Right hindlimb (tissue), 1 donor: ENCODE results near the gene TMEM239.
A peak's percentile ranks its signal among the peaks of the same experiment; 100 is the strongest.
"Not testable (repeated sequence)": the region's sequence is repeated elsewhere in the genome, so short reads cannot be mapped to it uniquely, and the experiment has no call there.

Experiments used
- DNase-seq: peaks from one replicate; pipeline ENCODE4 v3.0.0-alpha.2; 2018

Gene TMEM239

DNA sequence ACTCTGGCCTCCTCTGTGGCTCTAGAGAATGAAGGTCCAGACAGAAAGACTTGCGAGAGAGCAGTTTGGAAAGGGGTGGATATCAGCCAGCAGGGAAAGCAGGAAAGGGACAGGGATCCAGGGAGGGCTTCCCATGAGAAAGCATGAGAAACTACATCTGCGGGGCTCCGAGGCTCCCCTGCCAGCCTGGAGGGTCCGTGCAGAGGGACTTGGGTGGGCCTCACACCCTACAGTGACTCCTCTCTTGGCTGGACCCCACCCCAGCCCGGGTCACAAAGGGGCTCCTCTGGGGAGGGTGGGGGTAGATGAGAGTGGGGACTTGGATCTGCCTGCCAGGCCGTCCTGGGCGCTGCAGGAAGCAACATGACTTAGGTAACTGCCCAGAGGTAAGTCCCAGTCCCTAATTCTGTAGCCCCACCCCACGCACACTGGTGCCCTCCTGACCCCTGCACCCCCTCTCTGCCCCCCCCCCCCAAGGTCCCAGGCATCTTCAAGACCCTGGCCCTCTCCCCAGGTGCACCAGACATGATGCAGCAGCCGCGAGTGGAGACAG is at the start of gene TMEM239:
TMEM239 (plus strand) TSS at position 335 of the 553 bp plus-strand sequence; CDS start at position 526, 191 bp downstream.
- no peak for DNase-seq

DNA sequence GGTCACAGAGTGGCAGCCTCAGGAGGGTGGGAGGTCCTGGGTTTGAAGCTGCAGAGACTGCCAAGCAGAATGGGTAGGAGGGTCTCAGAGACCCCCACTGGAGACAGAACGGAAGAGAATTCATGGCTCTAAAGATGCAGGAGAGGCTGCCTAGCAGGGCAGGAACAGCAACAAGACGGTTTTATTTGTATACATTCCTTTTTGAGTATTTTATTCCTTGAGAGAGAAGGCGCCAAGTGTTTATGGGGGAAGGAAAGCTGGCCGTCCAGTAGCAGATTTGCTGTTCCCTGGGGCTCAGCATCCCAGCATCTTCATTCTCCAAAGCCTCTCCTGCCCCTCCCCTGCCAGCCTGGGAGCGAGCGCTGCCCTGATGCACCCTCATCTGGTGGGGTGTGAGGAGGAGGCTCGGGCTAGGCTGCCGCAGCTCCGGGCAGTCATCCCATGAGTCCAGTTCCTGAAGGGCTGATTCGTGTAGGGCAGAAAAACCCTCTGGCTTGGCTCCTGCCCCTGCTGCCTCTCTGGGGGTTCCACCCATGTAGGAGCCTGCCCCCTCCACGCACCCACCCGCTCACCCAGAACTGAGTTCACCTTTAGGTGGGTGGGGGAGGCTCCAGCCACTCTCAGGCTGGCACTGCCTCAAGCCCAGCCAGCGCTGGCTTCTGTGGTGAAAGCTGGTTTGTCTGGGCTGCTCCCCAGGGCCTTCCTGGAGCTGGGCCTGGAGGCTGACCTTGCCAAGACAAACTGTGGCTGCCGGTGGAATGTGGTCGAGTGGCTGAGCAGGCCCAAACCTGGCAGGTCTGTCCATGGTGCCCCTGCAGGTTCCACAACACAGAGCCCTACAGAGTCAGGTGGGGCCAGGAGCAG is 48.2 kb upstream of the TMEM239 start:
- peak; percentile 71 for DNase-seq

DNA sequence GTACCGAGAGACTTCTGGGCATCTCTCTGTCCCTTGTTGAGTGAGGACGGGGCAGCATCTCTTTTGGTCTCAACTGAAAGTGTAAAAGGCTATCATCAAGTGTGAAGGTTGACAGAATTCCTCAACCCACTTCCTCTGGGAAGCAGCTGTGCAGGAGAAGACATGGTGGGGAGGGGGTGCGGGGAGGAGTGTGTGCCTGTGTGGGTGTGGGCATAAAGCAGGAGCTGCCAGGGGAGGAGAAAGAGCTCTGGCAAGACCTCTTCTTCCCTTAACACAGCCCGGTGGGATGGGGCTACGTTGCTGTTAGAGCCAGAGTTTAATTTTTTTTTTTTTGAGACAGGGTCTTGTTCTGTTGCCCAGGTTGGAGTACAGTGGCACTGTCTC is 47.5 kb upstream of the TMEM239 start:
- DNase-seq = no peak

DNA sequence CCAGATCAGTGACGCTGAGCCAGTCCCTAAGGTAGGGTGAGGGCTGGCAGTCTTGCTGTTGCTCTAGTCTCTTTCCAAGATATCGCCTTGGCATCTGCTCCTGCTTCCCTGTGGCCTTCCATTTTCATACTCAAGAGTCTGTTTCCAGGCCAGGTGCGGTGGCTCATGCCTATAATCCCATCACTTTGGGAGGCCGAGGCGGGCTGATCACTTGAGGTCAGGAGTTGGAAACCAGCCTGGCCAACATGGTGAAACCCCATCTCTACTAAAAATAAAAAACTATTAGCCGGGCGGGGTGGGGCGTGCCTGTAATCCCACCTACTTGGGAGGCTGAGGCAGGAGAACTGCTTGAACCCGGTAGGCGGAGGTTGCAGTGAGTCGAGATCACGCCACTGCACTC is 46.1 kb upstream of the TMEM239 start:
- DNase-seq = not testable (repeated sequence)

DNA sequence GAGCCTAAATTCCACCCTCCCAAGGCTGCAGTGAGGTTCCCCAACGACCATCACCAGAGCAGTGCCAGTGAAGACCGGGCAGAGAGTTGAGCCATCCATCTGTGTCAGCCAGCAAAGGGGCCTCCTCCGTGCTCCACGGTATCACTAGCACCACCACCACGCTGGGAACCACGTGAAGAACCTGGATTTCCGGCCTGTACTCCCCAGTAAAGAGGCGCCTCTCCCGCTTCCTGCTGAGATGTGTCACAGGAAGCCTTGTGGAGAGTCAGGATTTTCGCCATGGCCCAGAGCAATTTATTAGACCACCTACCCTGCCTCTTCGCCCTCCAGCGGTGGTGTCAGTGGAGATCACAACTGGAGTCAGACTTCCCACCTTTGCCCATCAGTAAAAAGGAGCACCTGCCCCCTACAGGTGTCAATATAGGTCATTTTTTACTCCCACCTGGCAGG is 44.5 kb upstream of the TMEM239 start:
- DNase-seq = peak; percentile 27

DNA sequence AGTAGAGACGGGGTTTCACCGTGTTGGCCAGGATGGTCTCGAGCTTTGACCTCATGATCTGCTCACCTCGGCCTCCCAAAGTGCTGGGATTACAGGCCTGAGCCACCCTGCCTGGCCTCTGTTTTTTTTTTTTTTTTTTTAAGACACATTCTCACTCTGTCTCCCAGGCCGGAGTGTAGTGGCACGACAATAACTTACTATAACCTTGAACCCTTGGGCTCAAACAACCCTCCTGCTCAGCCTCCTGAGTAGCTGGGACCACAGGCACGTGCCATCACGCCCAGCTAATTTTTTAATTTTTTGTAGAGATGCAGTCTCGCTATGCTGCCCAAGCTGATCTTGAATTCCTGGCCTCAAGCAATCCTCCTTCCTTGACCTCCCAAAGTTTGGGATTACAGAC is 42.4 kb upstream of the TMEM239 start:
- no peak for DNase-seq

DNA sequence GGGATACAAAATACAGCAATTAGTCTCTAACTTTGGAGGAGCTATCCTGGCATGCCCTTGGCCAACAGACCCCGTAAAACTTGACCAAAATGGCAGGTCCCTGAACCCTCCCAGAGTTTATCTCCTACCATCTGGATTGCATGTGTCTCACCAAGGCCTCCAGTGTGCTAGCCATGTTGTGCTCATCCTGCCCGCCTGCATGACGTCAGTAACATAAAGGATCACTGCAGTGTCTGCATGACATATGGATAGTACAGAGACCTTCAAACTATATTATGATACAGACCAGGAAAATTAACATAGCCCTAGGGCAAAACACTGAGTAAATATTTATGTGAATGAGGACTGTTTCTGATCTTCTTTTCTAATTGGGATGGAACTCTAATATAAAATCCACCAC is 41.0 kb upstream of the TMEM239 start:
- DNase-seq = no peak

DNA sequence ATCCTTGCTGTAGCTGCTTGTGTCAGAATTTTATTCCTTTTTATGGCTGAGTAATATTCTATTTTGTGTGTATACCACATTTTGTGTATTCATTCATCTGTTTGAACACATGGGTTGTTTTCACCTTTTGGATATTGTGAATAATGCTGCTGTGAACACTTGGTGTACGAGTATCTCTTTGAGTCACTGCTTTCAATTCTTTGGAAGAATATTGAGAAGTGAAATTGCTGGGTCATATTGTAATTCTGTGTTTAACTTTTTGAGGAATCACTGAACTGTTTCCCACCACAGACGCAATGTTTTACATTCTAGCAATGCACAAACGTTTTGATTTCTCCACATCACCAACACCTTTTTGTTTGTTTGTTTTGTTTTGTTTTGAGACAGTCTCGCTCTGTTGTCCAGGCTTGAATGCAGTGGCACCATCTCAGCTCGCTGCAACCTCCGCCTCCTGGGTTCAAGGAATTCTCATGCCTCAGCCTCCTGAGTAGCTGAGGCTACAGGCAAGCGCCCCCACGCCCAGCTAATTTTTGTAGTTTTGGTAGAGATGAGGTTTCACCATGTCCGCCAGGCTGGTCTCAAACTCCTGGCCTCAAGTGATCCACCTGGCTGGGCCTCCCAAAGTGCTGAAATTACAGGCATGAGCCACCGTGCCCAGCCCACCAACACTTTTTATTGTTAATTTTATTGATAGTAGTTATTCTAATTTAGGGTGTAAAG is 37.4 kb upstream of the TMEM239 start:
- no peak for DNase-seq

DNA sequence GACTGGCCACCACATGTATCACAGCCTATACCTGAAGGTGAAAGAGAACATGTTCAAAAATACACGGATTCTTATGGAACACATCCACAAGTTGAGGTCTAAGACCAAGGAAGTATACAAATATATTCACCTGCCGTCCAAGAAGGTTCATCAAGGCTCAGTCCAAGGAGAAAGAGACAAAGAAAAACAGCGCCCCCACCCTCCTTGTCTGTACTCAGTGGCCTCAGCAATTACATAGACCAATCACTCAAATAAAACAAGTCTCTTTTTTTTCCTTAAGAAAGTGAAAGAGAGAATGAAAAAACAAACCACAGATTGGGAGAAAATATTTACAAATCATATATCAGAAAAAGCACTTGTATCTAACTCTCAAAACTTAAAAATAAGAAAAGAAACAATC is 35.2 kb upstream of the TMEM239 start:
- no peak for DNase-seq

DNA sequence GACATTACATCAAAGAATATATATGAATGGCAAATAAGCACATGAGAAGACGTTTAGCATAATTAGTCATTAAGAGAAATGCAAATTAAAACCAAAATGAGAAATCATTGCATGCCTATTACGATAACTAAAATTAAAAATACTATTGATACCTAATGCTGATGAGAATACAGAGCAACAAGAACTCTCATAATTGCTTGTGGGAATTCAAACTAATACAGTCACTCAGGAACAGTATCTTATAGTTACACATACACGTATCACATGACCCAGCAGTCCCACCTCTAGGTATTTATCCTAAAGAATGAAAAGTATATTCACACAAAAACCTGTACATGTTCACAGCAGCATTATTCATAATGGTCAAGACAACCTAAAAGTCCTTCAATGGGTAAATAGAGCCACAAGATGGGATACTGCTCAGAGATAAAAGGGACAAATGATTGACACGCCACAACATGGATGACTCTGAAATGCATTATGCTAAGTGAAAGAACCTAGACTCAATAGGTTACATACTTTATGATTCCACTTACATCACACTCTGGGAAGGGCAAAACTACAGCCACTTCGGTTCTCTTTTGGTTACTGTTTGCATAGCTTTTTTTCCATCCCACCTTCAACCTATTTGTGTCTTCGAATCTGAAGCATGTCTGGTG is 32.1 kb upstream of the TMEM239 start:
- no peak for DNase-seq

DNA sequence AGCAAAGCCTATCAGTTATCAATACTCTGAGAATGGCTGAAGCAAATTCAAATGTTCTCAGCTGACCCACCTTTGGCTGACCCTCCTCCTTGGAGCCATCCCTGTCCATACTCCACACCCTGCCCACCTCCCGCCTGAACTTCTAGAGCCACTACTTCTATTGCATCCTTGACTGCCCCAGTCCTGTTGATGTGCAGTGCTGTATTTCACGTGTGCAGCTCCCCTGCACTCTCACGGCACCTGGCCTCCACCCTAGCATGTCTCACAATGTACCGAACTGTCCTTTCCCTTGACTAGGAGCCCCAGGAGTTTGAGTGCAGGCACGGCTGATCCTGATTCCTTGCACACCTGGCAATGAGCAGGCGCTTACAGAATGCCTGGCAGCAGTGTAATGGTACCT is 22.7 kb upstream of the TMEM239 start:
- DNase-seq = no peak

DNA sequence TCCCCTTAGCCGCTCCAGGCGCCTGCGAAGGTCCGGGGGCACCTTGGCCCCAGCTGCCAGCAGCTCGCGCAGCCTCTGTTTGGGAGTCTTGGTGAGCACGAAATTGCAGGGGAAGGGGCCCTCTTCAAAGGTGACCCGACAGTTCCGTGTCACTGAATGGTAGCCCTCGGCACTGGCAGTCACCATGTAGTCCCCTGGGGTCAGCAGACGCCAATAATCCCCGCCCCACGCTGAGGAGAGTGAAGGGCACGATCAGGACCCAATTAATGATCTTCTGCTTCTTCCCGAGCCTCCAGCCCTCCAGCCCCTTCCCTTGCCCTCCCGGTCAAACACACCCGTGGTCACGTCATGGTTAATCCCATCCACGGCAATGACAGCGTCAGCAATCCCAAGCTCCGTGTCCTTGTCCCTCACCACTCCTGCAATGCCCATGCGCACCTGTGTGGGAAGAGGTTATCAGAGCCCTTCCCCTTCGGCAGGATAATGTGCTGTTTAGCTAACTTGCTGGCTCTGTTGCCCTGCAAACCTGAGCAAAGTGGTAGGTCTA is 21.9 kb upstream of the TMEM239 start:
- DNase-seq = peak; percentile 17

DNA sequence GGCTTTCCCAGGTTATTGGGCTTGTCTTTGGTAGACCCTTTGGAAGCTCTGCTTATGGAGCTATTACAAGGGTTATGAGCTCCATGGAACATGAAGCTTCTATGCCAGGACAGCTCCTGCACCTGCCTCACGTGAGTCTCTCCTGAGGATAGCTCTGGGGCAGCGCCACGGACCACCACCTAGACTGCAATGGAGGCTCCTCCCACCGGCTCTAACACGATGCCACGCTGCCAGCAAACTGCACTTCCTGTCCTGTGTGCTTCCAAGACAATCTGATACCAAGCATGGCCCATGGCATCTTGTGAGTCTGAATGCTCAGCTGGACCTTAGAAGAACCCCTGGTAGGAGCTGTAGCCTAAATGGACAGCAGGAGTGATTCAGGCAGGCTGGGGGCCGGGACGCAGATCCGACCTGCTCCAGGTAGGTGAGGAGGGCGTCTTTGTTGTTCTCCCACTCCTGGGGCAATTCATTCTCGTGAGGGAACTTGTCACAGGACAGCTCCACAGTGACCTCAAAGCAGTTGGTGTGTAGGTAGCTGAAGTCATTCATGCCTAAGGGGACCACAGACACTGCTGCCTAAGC is 21.2 kb upstream of the TMEM239 start:
- no peak for DNase-seq

DNA sequence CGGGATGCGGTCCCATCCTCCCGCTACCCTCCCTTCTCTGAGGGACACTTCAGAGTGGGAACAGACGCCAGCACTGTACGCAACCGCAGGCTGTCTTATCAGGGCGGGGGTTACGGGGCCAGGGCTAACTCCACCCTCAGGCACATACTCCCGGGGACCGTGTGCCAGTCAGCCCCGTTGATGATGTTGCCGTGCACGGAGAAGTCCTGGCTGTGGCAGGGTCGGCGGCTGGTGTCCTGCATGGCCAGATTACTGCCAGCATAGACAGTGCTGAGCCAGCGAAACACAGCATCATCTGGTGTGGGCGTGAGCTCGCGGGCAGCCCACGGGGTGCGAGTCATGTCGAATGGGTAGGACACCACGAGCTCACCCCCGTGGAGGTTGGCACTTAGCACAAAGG is 20.7 kb upstream of the TMEM239 start:
- peak; percentile 17 for DNase-seq

DNA sequence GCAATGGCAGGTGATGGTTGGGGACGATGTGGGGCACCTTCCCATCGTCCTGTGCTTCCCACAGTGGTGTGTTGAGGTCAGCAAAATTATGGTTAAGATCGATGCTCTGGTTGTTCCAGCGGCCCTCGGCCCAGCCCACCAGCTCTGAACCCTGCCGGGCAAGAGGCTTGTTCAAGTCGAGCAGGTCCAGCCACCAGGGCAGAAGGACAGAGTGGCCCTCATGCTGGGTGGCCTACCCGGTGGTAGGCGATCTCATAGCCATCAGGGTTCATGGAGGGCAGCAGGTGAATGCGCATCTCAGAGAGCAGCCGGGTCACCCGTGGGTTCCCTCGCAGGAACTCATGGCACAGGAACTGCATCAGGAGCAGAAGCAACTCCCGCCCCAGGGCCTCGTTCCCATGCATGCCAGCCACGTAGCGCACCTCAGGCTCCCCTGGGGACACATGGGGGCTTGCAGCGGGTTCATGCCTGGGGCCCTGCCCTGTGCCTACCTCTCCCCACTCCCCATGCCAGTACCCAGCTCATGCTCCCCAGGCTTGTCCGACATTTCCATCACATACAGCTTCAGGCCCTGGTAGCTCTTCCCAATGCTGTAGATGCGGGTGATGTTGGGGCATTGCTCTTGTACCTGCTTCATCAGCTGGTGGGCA is 20.0 kb upstream of the TMEM239 start:
- no peak for DNase-seq

DNA sequence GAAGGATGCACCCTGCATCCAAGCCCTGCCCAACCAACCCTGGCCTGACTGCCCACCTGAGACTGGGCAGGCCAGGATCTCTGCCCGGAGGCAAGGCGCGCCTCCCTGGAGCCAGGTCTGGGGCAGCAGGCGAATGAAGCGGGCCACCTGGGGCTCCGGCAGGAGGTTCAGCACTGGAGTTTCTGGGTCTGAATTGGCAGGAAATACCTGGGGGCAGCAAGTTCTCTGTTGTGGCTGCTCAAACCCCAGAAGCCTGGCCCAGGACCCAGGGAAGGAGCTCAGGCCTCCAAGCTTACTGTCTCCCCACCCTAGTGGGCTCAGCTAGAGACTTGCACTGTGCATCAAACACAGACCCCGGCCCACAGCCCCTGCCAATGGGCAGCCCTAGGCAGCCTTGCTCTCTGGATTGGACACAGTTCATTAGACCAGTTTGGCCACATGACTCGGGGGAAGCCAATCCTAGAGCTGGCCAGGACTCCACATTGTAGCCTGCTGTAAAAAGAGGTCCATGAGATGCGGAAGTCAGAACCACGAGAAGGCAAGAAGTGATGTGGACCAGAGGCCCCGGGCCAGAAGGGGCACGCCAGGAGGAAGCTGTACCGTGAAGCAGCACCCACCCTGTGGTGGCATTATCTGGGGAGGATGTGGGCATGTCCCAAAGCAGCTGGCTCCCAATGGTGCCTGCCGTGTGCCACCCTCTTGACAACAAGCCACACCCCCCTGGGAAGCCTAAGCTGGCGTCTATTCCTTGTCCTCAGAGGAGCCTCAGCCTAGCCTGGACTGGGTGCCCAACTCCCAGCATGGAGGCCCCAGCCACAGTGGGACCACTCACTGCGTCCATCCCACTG is 18.8 kb upstream of the TMEM239 start:
- no peak for DNase-seq

DNA sequence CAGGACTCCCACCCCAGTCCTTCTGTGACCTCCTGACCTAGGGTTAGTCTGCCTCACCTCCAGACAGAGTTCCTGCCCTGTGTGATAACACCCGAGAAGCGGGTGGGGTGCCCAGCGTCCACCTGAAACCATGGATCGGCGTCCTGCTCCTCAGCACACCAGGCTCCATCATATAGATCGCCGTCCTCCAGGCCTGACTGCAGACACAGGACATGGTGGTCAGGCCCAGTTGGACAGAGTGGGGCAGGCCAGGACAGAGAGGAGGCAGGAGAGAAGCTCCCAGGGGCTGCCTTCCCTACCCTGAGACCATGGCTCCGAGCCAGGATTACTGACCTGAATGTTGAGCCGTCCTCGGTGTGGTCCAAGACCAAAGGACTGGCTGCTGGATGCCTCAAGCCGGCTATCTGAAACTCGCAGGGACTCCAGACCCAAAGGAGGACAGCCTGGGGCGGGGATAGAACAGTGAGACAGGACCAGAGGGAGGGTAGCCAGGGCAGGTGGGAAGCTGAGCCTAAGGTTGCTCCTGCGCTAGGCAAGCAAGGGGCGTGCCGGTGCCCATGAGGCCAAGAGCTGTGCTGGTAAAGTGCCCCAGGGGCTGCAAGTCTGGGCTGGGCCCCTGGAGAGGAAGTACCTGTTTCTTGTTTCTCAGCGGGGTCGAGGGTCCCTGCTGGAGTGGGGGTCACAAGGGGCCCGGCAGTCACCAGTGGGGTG is 17.9 kb upstream of the TMEM239 start:
- peak; percentile 29 for DNase-seq

DNA sequence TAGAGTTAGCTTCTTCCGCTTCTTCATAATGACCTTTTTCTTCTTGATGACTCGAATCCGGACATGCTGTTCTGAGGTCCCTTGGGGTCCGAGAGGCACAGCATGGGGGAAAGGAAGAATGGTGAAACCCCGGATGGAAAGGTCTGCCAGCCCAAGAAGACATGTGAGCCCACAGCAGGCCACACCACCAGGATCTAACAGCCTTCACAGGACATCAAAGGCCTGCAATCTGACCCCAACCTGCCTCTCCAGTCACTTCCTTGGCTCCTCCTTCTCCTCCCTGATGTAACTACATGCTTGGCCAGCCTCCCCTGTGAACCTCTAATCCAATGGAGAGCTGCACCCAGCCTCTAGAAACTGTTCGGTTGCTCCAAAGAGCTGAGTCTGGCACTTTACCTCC is 17.4 kb upstream of the TMEM239 start:
- DNase-seq = peak; percentile 20

DNA sequence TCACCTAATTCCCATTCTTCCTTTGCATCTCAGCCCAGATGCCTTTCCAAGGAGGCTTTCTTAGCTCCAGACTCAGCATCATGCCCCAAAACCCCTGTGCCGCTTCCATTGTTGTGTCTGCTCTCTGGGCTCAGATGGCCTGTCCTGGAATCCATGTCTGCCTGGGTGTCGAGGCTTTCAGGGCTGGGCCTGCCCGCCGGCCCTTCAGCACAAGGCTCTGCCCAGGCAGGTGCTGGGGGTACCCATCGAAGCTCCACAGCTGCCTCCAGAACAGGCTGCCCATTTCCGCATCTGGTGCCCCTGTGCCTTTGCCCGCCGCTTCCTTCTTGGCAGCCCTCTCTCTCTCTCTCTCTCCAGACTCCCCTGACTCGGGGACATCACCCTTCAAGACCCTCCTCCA is 16.9 kb upstream of the TMEM239 start:
- DNase-seq = peak; percentile 18
